HEK293 (cell line): ENCODE results near the gene CYP27C1.

Experiments
- CTCF ChIA-PET: fragments of 350-600 bp; formaldehyde crosslinking; extraction: SDS; loops from one replicate; lab custom pipeline; 2021; ENCODE audit warnings: antibody characterized with exemption; lab: Yijun Ruan, JAX
- POLR2A ChIA-PET: fragments of 300-600 bp; formaldehyde crosslinking; extraction: SDS; loops from one replicate; lab custom pipeline; 2020; ENCODE audit warnings: antibody characterized with exemption, inconsistent platforms; lab: Yijun Ruan, JAX
- H3K27ac ChIP-seq: fragments of 200-500 bp; sonication (Bioruptor generic); 2 replicates; pipeline ENCODE4 v1.5.1; 2014; ENCODE audit warnings: low read depth, low read length, control low read depth, inconsistent platforms; ENCODE audit errors: extremely low read depth
- H3K36me3 ChIP-seq, 2 experiments: fragments of 200-500 bp in 1 of 2; sonication (Bioruptor generic) in 1 of 2; 1 replicate in 1 of 2; 2 replicates in 1 of 2; pipeline ENCODE4 v1.5.1; 2014 to 2017; ENCODE audit warnings: inconsistent platforms in 2 of 2, low read length in 2 of 2; ENCODE audit not compliant: control insufficient read depth in 2 of 2, insufficient read depth in 1 of 2
- H3K4me1 ChIP-seq: fragments of 200-500 bp; sonication (Bioruptor generic); 2 replicates; pipeline ENCODE4 v1.5.1; 2014; ENCODE audit warnings: mild to moderate bottlenecking, low read length, inconsistent platforms; ENCODE audit not compliant: control insufficient read depth, insufficient read depth
- H3K4me3 ChIP-seq: 2 replicates; pipeline ENCODE4 v1.5.1; 2011; ENCODE audit warnings: low read depth, mild to moderate bottlenecking, control low read depth, low read length, moderate library complexity
- H3K9me3 ChIP-seq: fragments of 200-500 bp; sonication (Bioruptor generic); 2 replicates; pipeline ENCODE4 v1.5.1; 2014; ENCODE audit warnings: low read depth, low read length, inconsistent platforms; ENCODE audit not compliant: control insufficient read depth, insufficient read depth
- CTCF ChIP-seq: fragments of 450-650 bp; formaldehyde crosslinking; IDR thresholded peaks from 2 replicates; pipeline ENCODE4 v1.5.1; 2016; ENCODE audit warnings: missing biosample characterization, missing genetic modification characterization
- ELK4 ChIP-seq: IDR thresholded peaks from 2 replicates; pipeline ENCODE4 v1.6.1; 2011; ENCODE audit warnings: mild to moderate bottlenecking, low read depth, low read length, borderline replicate concordance
- IKZF3 ChIP-seq: fragments of 450-650 bp; IDR thresholded peaks from 2 replicates; pipeline ENCODE4 v1.5.0; 2018; ENCODE audit warnings: missing biosample characterization, mild to moderate bottlenecking, missing genetic modification characterization, moderate library complexity
- KLF17 ChIP-seq: fragments of 450-650 bp; formaldehyde crosslinking; IDR thresholded peaks from 2 replicates; pipeline ENCODE4 v1.5.1; 2016; ENCODE audit warnings: missing biosample characterization, missing genetic modification characterization
- KLF7 ChIP-seq: fragments of 450-650 bp; formaldehyde crosslinking; IDR thresholded peaks from 2 replicates; pipeline ENCODE4 v1.5.1; 2016; ENCODE audit warnings: missing biosample characterization, missing genetic modification characterization, borderline replicate concordance
- MZF1 ChIP-seq: fragments of 450-650 bp; formaldehyde crosslinking; IDR thresholded peaks from 2 replicates; pipeline ENCODE4 v1.5.1; 2017; ENCODE audit warnings: missing biosample characterization, missing genetic modification characterization, borderline replicate concordance
- PATZ1 ChIP-seq: fragments of 450-650 bp; formaldehyde crosslinking; IDR thresholded peaks from 2 replicates; pipeline ENCODE4 v1.5.1; 2016; ENCODE audit warnings: missing biosample characterization, missing genetic modification characterization
- PBX3 ChIP-seq: sonication (generic); formaldehyde crosslinking; IDR thresholded peaks from 2 replicates; pipeline ENCODE4 v1.8.1; 2022; ENCODE audit warnings: mild to moderate bottlenecking, moderate library complexity, missing genetic modification reagents
- REPIN1 ChIP-seq: fragments of 450-650 bp; formaldehyde crosslinking; IDR thresholded peaks from 2 replicates; pipeline ENCODE4 v1.5.1; 2017; ENCODE audit warnings: missing biosample characterization, missing genetic modification characterization, low read depth
- WT1 ChIP-seq: fragments of 450-650 bp; formaldehyde crosslinking; IDR thresholded peaks from 2 replicates; pipeline ENCODE4 v1.5.1; 2016; ENCODE audit warnings: missing biosample characterization, missing genetic modification characterization
- YY1 ChIP-seq: fragments of 450-650 bp; formaldehyde crosslinking; IDR thresholded peaks from 2 replicates; pipeline ENCODE4 v1.5.1; 2018; ENCODE audit warnings: missing biosample characterization, missing genetic modification characterization
- ZBTB11 ChIP-seq: fragments of 450-650 bp; formaldehyde crosslinking; conservative IDR thresholded peaks from 2 replicates; pipeline ENCODE4 v1.5.1; 2016; ENCODE audit warnings: low read depth, missing biosample characterization, missing genetic modification characterization
- ZNF23 ChIP-seq: fragments of 450-650 bp; formaldehyde crosslinking; IDR thresholded peaks from 2 replicates; pipeline ENCODE4 v1.5.1; 2016; ENCODE audit warnings: missing biosample characterization, missing genetic modification characterization, borderline replicate concordance
- ZNF350 ChIP-seq: fragments of 450-650 bp; formaldehyde crosslinking; IDR thresholded peaks from 2 replicates; pipeline ENCODE4 v1.5.0; 2017; ENCODE audit warnings: missing biosample characterization, mild to moderate bottlenecking, missing genetic modification characterization
- ZNF596 ChIP-seq: fragments of 450-650 bp; IDR thresholded peaks from 2 replicates; pipeline ENCODE4 v1.5.0; 2018; ENCODE audit warnings: missing biosample characterization, mild to moderate bottlenecking, missing genetic modification characterization, moderate library complexity
- ZNF707 ChIP-seq: fragments of 450-650 bp; formaldehyde crosslinking; IDR thresholded peaks from 2 replicates; pipeline ENCODE4 v1.5.1; 2016; ENCODE audit warnings: missing biosample characterization, missing genetic modification characterization
- ZNF777 ChIP-seq: fragments of 450-650 bp; formaldehyde crosslinking; IDR thresholded peaks from 2 replicates; pipeline ENCODE4 v1.5.1; 2017; ENCODE audit warnings: missing biosample characterization, missing genetic modification characterization, borderline replicate concordance
- ZSCAN30 ChIP-seq: fragments of 450-650 bp; IDR thresholded peaks from 2 replicates; pipeline ENCODE4 v1.5.1; 2018; ENCODE audit warnings: missing biosample characterization, mild to moderate bottlenecking, missing genetic modification characterization, moderate library complexity

The CYP27C1 gene

GRCh38 chr2:127155947-127156346 is 64.2 kb downstream of the CYP27C1 start:
- CTCF ChIA-PET = interaction anchor here (1.0 kb wide), 1 partner anchor 10 kb away, joined by 3 read pairs; no protein-coding TSS in a partner anchor
- Histone ChIP-seq H3K36me3 (no peaks in the 10 kb centered on the region), H3K4me3 (no peak overlapping the region)

More at GRCh38 chr2:127155947-127156346, 64.2 kb downstream of the CYP27C1 start:
- TF ChIP-seq CTCF (tag by site-specific recombination) (no peak), YY1 (tag by site-specific recombination) (no peak), ZNF23 (tag by site-specific recombination) (no peak), KLF17 (tag by site-specific recombination) (no peak), PBX3 (CRISPR knock-in tag) (no peak), IKZF3 (tag by site-specific recombination) (no peak), ZSCAN30 (no peak), WT1 (no peak), ZNF350 (tag by site-specific recombination) (no peak), ELK4 (no peak), ZNF777 (tag by site-specific recombination) (no peak), KLF7 (tag by site-specific recombination) (no peak), ZBTB11 (tag by site-specific recombination) (no peak), ZNF707 (tag by site-specific recombination) (no peak), ZNF596 (tag by site-specific recombination) (no peak), MZF1 (no peak), PATZ1 (tag by site-specific recombination) (no peak), REPIN1 (tag by site-specific recombination) (no peak)
- no peaks in the 10 kb centered on the region for H3K4me1 ChIP-seq
- POLR2A ChIA-PET = no interaction called here
- H3K27ac ChIP-seq = no peak overlapping the region
- no peaks in the 10 kb centered on the region for H3K9me3 ChIP-seq
